Brain microvascular endothelial cell (primary cell): Measurements from ENCODE around the gene ITGA3.

Source experiments
- DNase-seq: peaks from one replicate; pipeline ENCODE4 v3.0.0-alpha.2; 2020
- H3K27ac ChIP-seq: fragments of 250-450 bp; sonication (Bioruptor Pico); 2 replicates; pipeline ENCODE4 v1.5.1; 2020; ENCODE audit warnings: mild to moderate bottlenecking, moderate library complexity
- H3K27me3 ChIP-seq: fragments of 250-450 bp; sonication (Bioruptor Pico); replicated peaks from 2 replicates; pipeline ENCODE4 v1.5.1; 2020; ENCODE audit warnings: mild to moderate bottlenecking
- H3K36me3 ChIP-seq: fragments of 250-450 bp; sonication (Bioruptor Pico); replicated peaks from 2 replicates; pipeline ENCODE4 v1.5.1; 2020; ENCODE audit warnings: mild to moderate bottlenecking
- H3K4me3 ChIP-seq: 2 replicates; pipeline ENCODE4 v1.5.1; 2011; ENCODE audit warnings: low read depth, mild to moderate bottlenecking, control low read depth, low read length, moderate library complexity
- CTCF ChIP-seq: IDR thresholded peaks from 2 replicates; pipeline ENCODE4 v1.5.1; 2011; ENCODE audit warnings: low read depth, mild to moderate bottlenecking, moderate library complexity, low read length, control low read depth, inconsistent platforms; ENCODE audit errors: missing control alignments
- in situ Hi-C: cut with HindIII; loops from 2 replicates; pipeline ENCODE4 v1.10.0; 2017; ENCODE audit warnings: low sequenced_read_pairs, low pct_ligation_motif_present

Gene ITGA3

GRCh38 chr17:50051082-50051576 is 4.8 kb upstream of the ITGA3 start:
- Histone ChIP-seq H3K27ac (peak overlapping the region; percentile 46), H3K36me3 (no peaks in the 10 kb centered on the region), H3K4me3 (no peak overlapping the region), H3K27me3 (no peaks in the 10 kb centered on the region)
- in situ Hi-C loops: no loop called here
- no peak for TF ChIP-seq CTCF
- peak; percentile 78 for DNase-seq

- H3K36me3 ChIP-seq: no peaks in the 10 kb centered on the region
- no peak overlapping the region for H3K4me3 ChIP-seq
- no peaks in the 10 kb centered on the region for H3K27me3 ChIP-seq
- peak overlapping the region; percentile 46 for H3K27ac ChIP-seq
- no peak for TF ChIP-seq CTCF
- in situ Hi-C loops: no loop called here
- no peak for DNase-seq
These were observed 4.3 kb upstream of the ITGA3 start for GRCh38 chr17:50051606-50052005.

- in situ Hi-C loops: no loop called here
- no peak for TF ChIP-seq CTCF
- Histone ChIP-seq H3K27ac (no peak overlapping the region), H3K4me3 (no peak overlapping the region), H3K36me3 (no peaks in the 10 kb centered on the region), H3K27me3 (no peaks in the 10 kb centered on the region)
- no peak for DNase-seq
These were observed 3.6 kb upstream of the ITGA3 start for GRCh38 chr17:50052241-50052796.

- in situ Hi-C loops: no loop called here
- Histone ChIP-seq H3K4me3 (no peak overlapping the region), H3K27me3 (no peaks in the 10 kb centered on the region), H3K36me3 (peaks cover 3% of the 10 kb centered on the region), H3K27ac (peak overlapping the region; percentile 46)
- no peak for DNase-seq
- no peak for TF ChIP-seq CTCF
These were observed 2.9 kb upstream of the ITGA3 start for GRCh38 chr17:50052822-50053653.

GRCh38 chr17:50053654-50053960 is 2.3 kb upstream of the ITGA3 start:
- Histone ChIP-seq H3K27me3 (no peaks in the 10 kb centered on the region), H3K36me3 (peaks cover 3% of the 10 kb centered on the region), H3K4me3 (no peak overlapping the region), H3K27ac (peak overlapping the region; percentile 46)
- no peak for DNase-seq
- in situ Hi-C loops: no loop called here
- no peak for TF ChIP-seq CTCF
